Fibroblast of lung (primary cell): ENCODE results near the gene DLG2. TPM values are rescaled to one million over a fixed set of nuclear protein-coding genes. Genes with fewer than 3 reads are reported as not detected.
"Not testable (repeated sequence)": the region's sequence is repeated elsewhere in the genome, so short reads cannot be mapped to it uniquely, and the experiment has no call there.

ENCODE experiments used
- DNase-seq, 2 donors: peaks; one replicate each; pipeline versions ENCODE4 v3.0.0 to v3.0.0-alpha.2; 2010; ENCODE audit warnings: low read depth in 2 of 2
- H2AFZ ChIP-seq: 2 replicates; pipeline ENCODE4 v1.5.1; 2012; ENCODE audit warnings: low read length, control low read depth, inconsistent platforms
- H3K27ac ChIP-seq: 2 replicates; pipeline ENCODE4 v1.5.1; 2011; ENCODE audit warnings: low read length, control low read depth; ENCODE audit not compliant: insufficient read depth
- H3K27me3 ChIP-seq: 2 replicates; pipeline ENCODE4 v1.5.1; 2011; ENCODE audit warnings: mild to moderate bottlenecking, low read length; ENCODE audit not compliant: control insufficient read depth, insufficient read depth
- H3K36me3 ChIP-seq: 2 replicates; pipeline ENCODE4 v1.5.1; 2011; ENCODE audit warnings: low read length; ENCODE audit not compliant: control insufficient read depth, insufficient read depth
- H3K4me1 ChIP-seq: 2 replicates; pipeline ENCODE4 v1.5.1; 2011; ENCODE audit warnings: low read length; ENCODE audit not compliant: control insufficient read depth, insufficient read depth; ENCODE audit errors: extremely low read depth
- H3K4me2 ChIP-seq: 2 replicates; pipeline ENCODE4 v1.5.1; 2011; ENCODE audit warnings: low read length, control low read depth; ENCODE audit not compliant: insufficient read depth; ENCODE audit errors: extremely low read depth
- H3K4me3 ChIP-seq, 4 experiments: fragments of 200-600 bp in 1 of 4; sonication (generic) in 1 of 4; replicated peaks in 1 of 4; 2 replicates each; pipeline ENCODE4 v1.5.1; 2011 to 2016; ENCODE audit warnings: low read length in 4 of 4, low read depth in 3 of 4, mild to moderate bottlenecking in 3 of 4, control low read depth in 2 of 4, inconsistent platforms in 1 of 4, mixed read lengths in 1 of 4; ENCODE audit not compliant: insufficient read depth in 1 of 4; ENCODE audit errors: control extremely low read depth in 1 of 4
- H3K79me2 ChIP-seq: 2 replicates; pipeline ENCODE4 v1.5.1; 2012; ENCODE audit warnings: mild to moderate bottlenecking, low read length, inconsistent platforms; ENCODE audit not compliant: control insufficient read depth, insufficient read depth
- H3K9ac ChIP-seq: 2 replicates; pipeline ENCODE4 v1.5.1; 2011; ENCODE audit warnings: mild to moderate bottlenecking, low read length, control low read depth; ENCODE audit not compliant: insufficient read depth
- H3K9me3 ChIP-seq: 2 replicates; pipeline ENCODE4 v1.5.1; 2012; ENCODE audit warnings: low read depth, low read length; ENCODE audit not compliant: control insufficient read depth, insufficient read depth
- H4K20me1 ChIP-seq: 2 replicates; pipeline ENCODE4 v1.5.1; 2011; ENCODE audit warnings: low read length; ENCODE audit not compliant: control insufficient read depth, insufficient read depth; ENCODE audit errors: extremely low read depth
- CTCF ChIP-seq, 2 donors: IDR thresholded peaks in 1 of 2; conservative IDR thresholded peaks in 1 of 2; 1 replicate in 1 of 2; 2 replicates in 1 of 2; pipeline ENCODE4 v1.5.1; 2011 to 2012; ENCODE audit warnings: low read length in 2 of 2, control low read depth in 1 of 2, inconsistent platforms in 1 of 2, low read depth in 1 of 2, mild to moderate bottlenecking in 1 of 2
- EZH2 ChIP-seq: IDR thresholded peaks from 2 replicates; pipeline ENCODE4 v1.5.1; 2012; ENCODE audit warnings: low read length, control low read depth, mild to moderate bottlenecking; ENCODE audit errors: missing control alignments
- polyA plus RNA-seq, 2 donors: library from polyadenylated mRNA; depleted of rRNA in 1 of 2; stranded (reverse) in 1 of 2; unstranded in 1 of 2; fragments of >200 nt; gene quantifications; 2 replicates each; pipeline ENCODE4 v1.2.1, GENCODE V29; 2011 to 2012; ENCODE audit warnings: missing spikeins in 1 of 2
- total RNA-seq: library from RNA; depleted of rRNA; stranded (reverse); fragments of >200 nt; gene quantifications from 2 replicates; pipeline ENCODE4 v1.2.1, GENCODE V29; 2014

DLG2 gene
- total and polyA plus RNA-seq, 2 donors (not counting 1 experiment from before 2014, with no cell fraction given), result 0.77 to 2.3 TPM

DNA sequence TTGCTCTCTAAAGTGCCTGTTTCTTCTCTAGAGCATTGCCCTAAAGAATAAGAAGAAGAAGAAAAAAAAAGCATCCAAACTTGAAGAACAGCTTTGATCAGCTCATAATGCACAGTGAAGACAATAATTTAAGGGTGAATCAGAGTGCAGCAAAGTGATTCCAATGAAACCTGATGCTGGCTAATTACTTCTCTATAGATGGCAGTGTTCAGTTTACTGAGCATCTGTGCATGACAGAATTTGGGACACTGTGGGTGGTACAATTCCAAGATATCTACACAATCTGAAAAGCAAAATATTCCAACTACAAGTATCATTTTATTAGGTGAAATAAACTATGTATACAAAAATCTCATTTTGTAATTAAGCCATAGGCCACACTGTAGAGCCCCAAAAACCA, 1890.5 kb downstream of the DLG2 start:
- no peak for DNase-seq
- no peak for TF ChIP-seq EZH2
- TF ChIP-seq CTCF (conservative IDR thresholded peaks at IDR 0.05 in 1 of 2, IDR thresholded peaks at IDR 0.05 in 1 of 2; ENCODE audit: low read depth in 1 of 2, low read length in 2 of 2), result no peak

GRCh38 chr11:83734120-83734519, 1893.0 kb downstream of the DLG2 start:
- no peak overlapping the region for H3K9ac ChIP-seq
- no peaks in the 10 kb centered on the region for H3K79me2 ChIP-seq
- H2AFZ ChIP-seq, result no peak overlapping the region
- H3K4me3 ChIP-seq, result no peak overlapping the region
- H3K27ac ChIP-seq, result no peak overlapping the region
- no peak for TF ChIP-seq CTCF (conservative IDR thresholded peaks at IDR 0.05 in 1 of 2, IDR thresholded peaks at IDR 0.05 in 1 of 2; ENCODE audit: low read depth in 1 of 2, low read length in 2 of 2)
- no peak for TF ChIP-seq EZH2
- no peaks in the 10 kb centered on the region for H3K4me1 ChIP-seq
- no peaks in the 10 kb centered on the region for H4K20me1 ChIP-seq
- no peaks in the 10 kb centered on the region for H3K27me3 ChIP-seq
- no peaks in the 10 kb centered on the region for H3K36me3 ChIP-seq
- no peaks in the 10 kb centered on the region for H3K9me3 ChIP-seq
- no peak overlapping the region for H3K4me2 ChIP-seq
- DNase-seq, result no peak

More for the DNA sequence above, 1890.5 kb downstream of the DLG2 start:
- Histone ChIP-seq H3K4me3 (no peak overlapping the region), H3K9me3 (no peaks in the 10 kb centered on the region), H3K27ac (no peak overlapping the region), H3K9ac (no peak overlapping the region), H3K4me2 (no peak overlapping the region), H3K36me3 (no peaks in the 10 kb centered on the region), H3K27me3 (no peaks in the 10 kb centered on the region), H2AFZ (no peak overlapping the region), H4K20me1 (no peaks in the 10 kb centered on the region), H3K79me2 (no peaks in the 10 kb centered on the region), H3K4me1 (no peaks in the 10 kb centered on the region)

DNA sequence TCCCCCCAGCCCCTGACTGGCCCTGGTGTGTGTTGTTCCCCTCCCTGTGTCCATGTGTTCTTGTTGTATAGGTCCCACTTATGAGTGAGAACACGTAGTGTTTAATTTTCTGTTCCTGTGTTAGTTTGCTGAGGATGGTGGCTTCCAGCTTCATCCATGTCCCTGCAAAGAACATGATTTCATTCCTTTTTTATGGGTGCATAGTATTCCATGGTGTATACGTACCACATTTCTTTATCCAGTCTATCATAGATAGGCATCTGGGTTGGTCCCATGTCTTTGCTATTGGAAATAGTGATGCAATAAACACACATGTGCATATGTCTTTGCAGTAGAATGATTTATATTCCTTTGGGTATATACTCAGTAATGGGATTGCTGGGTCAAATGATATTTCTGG, 1895.9 kb downstream of the DLG2 start:
- not testable (repeated sequence) for H3K27me3 ChIP-seq, H4K20me1 ChIP-seq, H3K36me3 ChIP-seq, H3K4me3 ChIP-seq, H3K4me2 ChIP-seq, H3K9me3 ChIP-seq, H3K9ac ChIP-seq, H3K4me1 ChIP-seq, DNase-seq, H2AFZ ChIP-seq, H3K27ac ChIP-seq, H3K79me2 ChIP-seq
